ENCODE measurements around the gene RUNDC1. TPM values are rescaled to one million over a fixed set of nuclear protein-coding genes. Genes with fewer than 3 reads are reported as not detected.
"Not testable (repeated sequence)": the region's sequence is repeated elsewhere in the genome, so short reads cannot be mapped to it uniquely, and the experiment has no call there.

Gene RUNDC1
- total RNA-seq, 1 donor from 2014 or later: 30.9 TPM

GRCh38 chr17:42997984-42998938, 17.9 kb downstream of the RUNDC1 start, which contains the start of gene RPL27:
Gene RPL27, plus strand, starts transcription at chr17:42998419. Its CDS starts 332 bp downstream, at chr17:42998751.
- Mint-ChIP-seq H3K27ac (peak within 1 kb of the TSS; percentile 97), H3K4me3 (peak within 1 kb of the TSS; percentile 98), H3K36me3 (ENCODE audit: low read depth) (peaks cover 60% of the 10 kb centered on the region), H3K27me3 (no peaks in the 10 kb centered on the region), H3K4me1 (peaks cover 31% of the 10 kb centered on the region), H3K9me3 (no peaks in the 10 kb centered on the region)
- POLR2A ChIA-PET: interaction anchor here (0.5 to 4.4 kb wide), 50 partner anchors 8 to 980 kb away, joined by 3 to 124 read pairs (median 6); partner anchors contain the start of genes AARSD1, AOC2, BECN1 and BRCA1
- peak; percentile 78 for TF ChIP-seq CTCF (IDR thresholded peaks at IDR 0.05)
- DNase-seq: peak; percentile 95
- CTCF ChIA-PET: interaction anchor here (0.7 to 2.5 kb wide), 23 partner anchors 8 to 420 kb away, joined by 3 to 19 read pairs (median 6); partner anchors contain the start of genes AARSD1, BECN1, IFI35 and NBR1
- intact Hi-C loops (cut with micrococcal nuclease): loop anchor here (1.0 to 2.0 kb wide), 13 partner anchors 8 to 486 kb away; partner anchors contain the start of genes AARSD1, BECN1, BRCA1 and IFI35
- ATAC-seq (ENCODE audit: low read depth): peak; percentile 95

- H3K4me1 Mint-ChIP-seq: peaks cover 31% of the 10 kb centered on the region
- no peak for DNase-seq
- H3K36me3 Mint-ChIP-seq (ENCODE audit: low read depth): peaks cover 63% of the 10 kb centered on the region
- H3K4me3 Mint-ChIP-seq: peak overlapping the region; percentile 98
- TF ChIP-seq CTCF (IDR thresholded peaks at IDR 0.05): no peak
- H3K27ac Mint-ChIP-seq: peak overlapping the region; percentile 97
- no peak for ATAC-seq (ENCODE audit: low read depth)
- no peaks in the 10 kb centered on the region for H3K9me3 Mint-ChIP-seq
- intact Hi-C loops (cut with micrococcal nuclease): loop anchor here (2.0 kb wide), 2 partner anchors 126 to 212 kb away; partner anchors contain the start of genes BRCA1 and TMEM106A
- no peaks in the 10 kb centered on the region for H3K27me3 Mint-ChIP-seq
- ChIA-PET POLR2A (interaction anchor here (0.6 to 4.4 kb wide), 25 partner anchors 8 to 485 kb away, joined by 3 to 124 read pairs (median 15); partner anchors contain the start of genes AARSD1, AOC2, BECN1 and BRCA1), CTCF (interaction anchor here (1.4 to 2.5 kb wide), 10 partner anchors 12 to 421 kb away, joined by 3 to 19 read pairs (median 8); partner anchors contain the start of genes AARSD1, BECN1, RND2 and TMEM106A)
Observed at GRCh38 chr17:42999003-42999525, 18.7 kb downstream of the RUNDC1 start.

GRCh38 chr17:43000894-43001293, 20.5 kb downstream of the RUNDC1 start:
- POLR2A ChIA-PET: interaction anchor here (0.7 to 1.7 kb wide), 5 partner anchors 9 to 171 kb away, joined by 3 to 7 read pairs (median 5); partner anchors contain the start of gene VAT1
- ATAC-seq (ENCODE audit: low read depth); DNase-seq; H3K9me3 Mint-ChIP-seq; intact Hi-C loops (cut with micrococcal nuclease); CTCF ChIA-PET; H3K27me3 Mint-ChIP-seq; H3K27ac Mint-ChIP-seq; H3K4me3 Mint-ChIP-seq: not testable (repeated sequence)
- Mint-ChIP-seq H3K4me1 (peaks cover 31% of the 10 kb centered on the region), H3K36me3 (ENCODE audit: low read depth) (peaks cover 56% of the 10 kb centered on the region)

- no peak for ATAC-seq (ENCODE audit: low read depth)
Observed at GRCh38 chr17:43003542-43004172, 23.3 kb downstream of the RUNDC1 start.

More at GRCh38 chr17:43003542-43004172, 23.3 kb downstream of the RUNDC1 start:
- H3K27me3 Mint-ChIP-seq: no peaks in the 10 kb centered on the region
- ChIA-PET CTCF (no interaction called here), POLR2A (interaction anchor here (0.7 to 1.1 kb wide), 2 partner anchors 21 to 312 kb away, joined by 3 to 7 read pairs; no protein-coding TSS in a partner anchor)
- H3K4me3 Mint-ChIP-seq: no peak overlapping the region
- no peak for TF ChIP-seq CTCF (IDR thresholded peaks at IDR 0.05)
- no peak for DNase-seq
- intact Hi-C loops (cut with micrococcal nuclease): no loop called here
- no peak overlapping the region for H3K27ac Mint-ChIP-seq
- peaks cover 25% of the 10 kb centered on the region for H3K4me1 Mint-ChIP-seq
- no peaks in the 10 kb centered on the region for H3K9me3 Mint-ChIP-seq
- peaks cover 55% of the 10 kb centered on the region for H3K36me3 Mint-ChIP-seq (ENCODE audit: low read depth)

All from activated B cell treated with CpG ODN at 0.5 μM for 24 hours (primary cell).